Upper lobe of left lung (tissue), 6 donors: ENCODE measurements around the gene GALNT11. TPM values are rescaled to one million over a fixed set of nuclear protein-coding genes. Genes with fewer than 3 reads are reported as not detected.
A peak's percentile ranks its signal among the peaks of the same experiment; 100 is the strongest.

ENCODE experiments used
- ATAC-seq, 2 donors: fragments of 200-7000 bp; cut with Tn5 transposase; one replicate each; pipeline ENCODE4 v1.9.1; 2022; ENCODE audit warnings: mild to moderate bottlenecking in 2 of 2, moderate library complexity in 2 of 2; ENCODE audit not compliant: low FRiP score in 2 of 2
- DNase-seq, 2 donors: peaks; one replicate each; pipeline ENCODE4 v3.0.0-alpha.2; 2019 to 2020
- H3K27ac ChIP-seq, 4 donors: fragments of 200-600 bp; sonication (generic); one replicate each; pipeline ENCODE4 v1.5.1; 2016 to 2019
- H3K27me3 ChIP-seq, 4 donors: fragments of 200-600 bp; sonication (generic); one replicate each; pipeline ENCODE4 v1.5.1; 2017 to 2019
- H3K36me3 ChIP-seq, 4 donors: fragments of 200-600 bp; sonication (generic); one replicate each; pipeline ENCODE4 v1.5.1; 2016 to 2019
- H3K4me1 ChIP-seq, 4 donors: fragments of 200-600 bp; sonication (generic); one replicate each; pipeline ENCODE4 v1.5.1; 2018 to 2019
- H3K4me3 ChIP-seq, 4 donors: fragments of 200-600 bp; sonication (generic); one replicate each; pipeline ENCODE4 v1.5.1; 2017 to 2019; ENCODE audit warnings: mild to moderate bottlenecking in 2 of 4, moderate library complexity in 1 of 4
- H3K9me3 ChIP-seq, 4 donors: fragments of 200-600 bp; sonication (generic); one replicate each; pipeline ENCODE4 v1.5.1; 2018 to 2019
- CTCF ChIP-seq, 6 experiments: fragments of 450-650 bp in 4 of 6; fragments of 200-600 bp in 2 of 6; sonication (generic) in 2 of 6; IDR thresholded peaks; one replicate each; pipeline ENCODE4 v1.5.1; 2016 to 2019; ENCODE audit warnings: antibody characterized with exemption in 6 of 6
- EP300 ChIP-seq, 4 donors: sonication (generic); formaldehyde crosslinking; IDR thresholded peaks; one replicate each; pipeline ENCODE4 v1.5.1; 2017; ENCODE audit warnings: antibody characterized with exemption in 4 of 4, control low read depth in 2 of 4
- POLR2A ChIP-seq, 4 donors: fragments of 450-650 bp; IDR thresholded peaks; one replicate each; pipeline ENCODE4 v1.5.1; 2016 to 2017; ENCODE audit warnings: antibody characterized with exemption in 4 of 4, mild to moderate bottlenecking in 2 of 4
- POLR2AphosphoS5 ChIP-seq, 2 donors: sonication (generic); formaldehyde crosslinking; IDR thresholded peaks; one replicate each; pipeline ENCODE4 v1.5.1; 2017; ENCODE audit warnings: antibody characterized with exemption in 2 of 2
- WGBS, 2 donors: methylation state at CpG; one replicate each; pipeline ENCODE4 v1.1.5; 2017 to 2018; 5-methylcytosine and 5-hydroxymethylcytosine counted together
- total RNA-seq, 6 donors: library from RNA; depleted of rRNA in 4 of 6; stranded (reverse); fragments of >200 nt in 4 of 6; gene quantifications; one replicate each; pipeline versions ENCODE4 v1.1.0 to v1.2.1, GENCODE V29; 2016 to 2021
- donor health status: DM: no; HTN: no; CAD: no; lungs with moderate emphysema.
- donor health status: DM: no; HTN: yes; CAD: no; lungs with severe emphysema.

GALNT11 gene
- total RNA-seq, 6 donors from 2014 or later: 31.2 to 63.8 (median 43.2) TPM

DNA sequence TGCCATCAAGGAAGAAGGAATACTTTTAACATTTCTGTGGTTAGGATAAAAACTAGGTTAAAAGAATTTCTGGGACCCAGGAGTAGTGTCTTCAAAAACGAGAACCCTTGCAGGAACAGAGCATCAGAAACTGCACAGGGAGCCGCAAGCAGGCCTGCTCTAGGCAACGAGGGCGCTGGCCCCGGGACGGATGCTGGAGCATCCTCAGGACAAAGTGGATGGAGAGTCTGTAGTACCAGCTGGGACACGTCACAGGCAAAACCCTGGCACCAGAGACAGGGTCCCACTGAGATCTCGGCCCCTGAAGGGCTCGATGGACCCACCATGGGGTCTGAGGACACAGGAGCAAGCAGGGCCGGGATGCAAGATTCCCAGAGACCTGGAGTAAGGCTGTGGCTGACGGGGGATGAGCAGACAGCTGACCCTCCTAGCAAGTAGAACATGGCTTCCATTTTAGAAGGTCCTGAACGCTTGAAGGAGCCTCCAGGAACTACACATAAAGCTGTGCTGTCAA is 106.6 kb downstream of the GALNT11 start:
- ATAC-seq (no peak), DNase-seq (peak in 1 of 2 donors; percentile 61)
- no peak overlapping the region for H3K4me3 ChIP-seq
- WGBS, 2 donors: 93 to 94% methylated on average over 12 of the region's 12 CpGs
- H3K36me3 ChIP-seq: peaks cover 5 to 67% (median 44%) of the 10 kb centered on the region in 4 donors
- H3K4me1 ChIP-seq: peaks cover 0 to 2% (median 0%) of the 10 kb centered on the region in 4 donors
- no peaks in the 10 kb centered on the region for H3K27me3 ChIP-seq
- no peak overlapping the region for H3K27ac ChIP-seq
- no peaks in the 10 kb centered on the region for H3K9me3 ChIP-seq
- TF ChIP-seq CTCF (IDR thresholded peaks at IDR 0.05) (no peak), EP300 (IDR thresholded peaks at IDR 0.05) (no peak), POLR2A (IDR thresholded peaks at IDR 0.05) (no peak), POLR2AphosphoS5 (IDR thresholded peaks at IDR 0.05) (no peak)

GRCh38 chr7:152132812-152133211 is 107.3 kb downstream of the GALNT11 start:
- no peak for DNase-seq
- Histone ChIP-seq H3K4me3 (no peak overlapping the region), H3K27ac (no peak overlapping the region), H3K27me3 (no peaks in the 10 kb centered on the region), H3K9me3 (no peaks in the 10 kb centered on the region), H3K4me1 (peaks cover 0 to 9% (median 0%) of the 10 kb centered on the region in 4 donors), H3K36me3 (peaks cover 5 to 65% (median 42%) of the 10 kb centered on the region in 4 donors)
- TF ChIP-seq EP300 (IDR thresholded peaks at IDR 0.05): no peak
- TF ChIP-seq POLR2AphosphoS5 (IDR thresholded peaks at IDR 0.05): no peak
- no peak for TF ChIP-seq POLR2A (IDR thresholded peaks at IDR 0.05)
- TF ChIP-seq CTCF (IDR thresholded peaks at IDR 0.05): no peak
- WGBS, 2 donors: 78 to 79% methylated on average over 5 of the region's 5 CpGs
- ATAC-seq: no peak

- TF ChIP-seq POLR2AphosphoS5 (IDR thresholded peaks at IDR 0.05): no peak
- TF ChIP-seq CTCF (IDR thresholded peaks at IDR 0.05): no peak
- Histone ChIP-seq H3K27ac (no peak overlapping the region), H3K27me3 (no peaks in the 10 kb centered on the region), H3K9me3 (no peaks in the 10 kb centered on the region), H3K4me3 (no peak overlapping the region), H3K36me3 (peaks cover 0 to 65% (median 44%) of the 10 kb centered on the region in 4 donors), H3K4me1 (peaks cover 0 to 14% (median 0%) of the 10 kb centered on the region in 4 donors)
- DNase-seq (peak in 1 of 2 donors; percentile 50), ATAC-seq (peak in 1 of 2 donors; percentile 21)
- whole genome bisulfite sequencing, 2 donors: 93 to 95% methylated on average over 13 of the region's 13 CpGs
Observed at GRCh38 chr7:152133804-152134203, 108.3 kb downstream of the GALNT11 start.

- ATAC-seq (no peak), DNase-seq (no peak)
- Histone ChIP-seq H3K4me1 (peaks cover 0 to 14% (median 0%) of the 10 kb centered on the region in 4 donors), H3K9me3 (no peaks in the 10 kb centered on the region), H3K27me3 (no peaks in the 10 kb centered on the region), H3K27ac (no peak overlapping the region), H3K36me3 (peaks cover 0 to 72% (median 51%) of the 10 kb centered on the region in 4 donors), H3K4me3 (no peak overlapping the region)
- TF ChIP-seq CTCF (IDR thresholded peaks at IDR 0.05) (no peak), POLR2A (IDR thresholded peaks at IDR 0.05) (no peak), EP300 (IDR thresholded peaks at IDR 0.05) (no peak), POLR2AphosphoS5 (IDR thresholded peaks at IDR 0.05) (no peak)
- WGBS, 2 donors: 70 to 72% methylated on average over 9 of the region's 9 CpGs
Observed at GRCh38 chr7:152136686-152137085, 111.2 kb downstream of the GALNT11 start.

GRCh38 chr7:152137476-152138025 is 112.1 kb downstream of the GALNT11 start:
- DNase-seq (no peak), ATAC-seq (no peak)
- 60 to 72% methylated on average over 7 of the region's 7 CpGs for WGBS, 2 donors
- Histone ChIP-seq H3K9me3 (no peaks in the 10 kb centered on the region), H3K27me3 (no peaks in the 10 kb centered on the region), H3K36me3 (peaks cover 0 to 72% (median 52%) of the 10 kb centered on the region in 4 donors), H3K4me3 (no peak overlapping the region), H3K4me1 (peaks cover 0 to 14% (median 0%) of the 10 kb centered on the region in 4 donors), H3K27ac (no peak overlapping the region)
- TF ChIP-seq POLR2AphosphoS5 (IDR thresholded peaks at IDR 0.05): no peak
- no peak for TF ChIP-seq CTCF (IDR thresholded peaks at IDR 0.05)
- no peak for TF ChIP-seq EP300 (IDR thresholded peaks at IDR 0.05)
- TF ChIP-seq POLR2A (IDR thresholded peaks at IDR 0.05): no peak
